GM19239 (cell line): ENCODE data around the gene FAM229B.

ENCODE experiments used
- DNase-seq: peaks from one replicate; pipeline ENCODE4 v3.0.0; 2011; ENCODE audit warnings: low spot score; ENCODE audit not compliant: insufficient read length
- FAIRE-seq: peaks from 2 replicates; lab custom pipeline; 2011; peaks lifted over from hg19 to GRCh38; lab: Jason Lieb, UNC

The FAM229B gene

DNA sequence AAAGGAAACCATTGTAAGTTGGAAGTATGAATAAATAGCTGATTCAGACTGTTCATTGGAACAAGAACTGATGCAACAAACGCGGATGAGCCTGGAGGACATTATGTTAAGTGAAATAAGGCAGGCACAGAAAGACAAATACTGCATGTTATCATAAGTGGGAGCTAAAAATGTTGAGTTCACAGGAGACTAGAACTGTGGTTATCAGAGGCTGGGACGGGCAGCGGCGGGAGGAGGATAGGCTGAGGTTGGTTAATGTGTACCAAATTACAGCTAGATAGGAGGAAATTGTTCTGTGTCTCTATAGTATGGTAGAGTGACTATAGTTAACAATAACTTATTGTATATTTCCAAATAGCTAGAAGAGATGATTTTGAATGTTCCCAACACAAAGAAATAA lies 40.8 kb downstream of the FAM229B start:
- FAIRE-seq (no peak), DNase-seq (no peak)

DNA sequence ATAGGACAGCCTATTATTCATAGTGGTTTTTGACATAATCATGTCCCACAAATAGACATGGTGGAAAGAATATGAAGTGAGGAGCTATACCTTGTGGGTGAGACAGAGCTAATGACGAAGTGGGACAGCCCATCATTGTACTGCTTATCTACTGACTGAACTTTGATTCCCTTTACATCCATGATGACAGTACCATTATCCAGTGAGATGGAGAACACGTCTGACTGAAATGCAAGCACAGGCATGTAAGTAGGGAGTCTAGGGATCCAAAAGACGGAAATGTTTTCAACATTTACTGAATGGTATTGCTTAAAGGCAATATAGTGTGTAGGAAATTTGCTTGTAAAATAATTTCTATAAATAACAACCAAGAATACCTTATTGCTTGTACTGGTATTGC lies 43.5 kb downstream of the FAM229B start:
- FAIRE-seq, result no peak
- DNase-seq, result no peak

DNA sequence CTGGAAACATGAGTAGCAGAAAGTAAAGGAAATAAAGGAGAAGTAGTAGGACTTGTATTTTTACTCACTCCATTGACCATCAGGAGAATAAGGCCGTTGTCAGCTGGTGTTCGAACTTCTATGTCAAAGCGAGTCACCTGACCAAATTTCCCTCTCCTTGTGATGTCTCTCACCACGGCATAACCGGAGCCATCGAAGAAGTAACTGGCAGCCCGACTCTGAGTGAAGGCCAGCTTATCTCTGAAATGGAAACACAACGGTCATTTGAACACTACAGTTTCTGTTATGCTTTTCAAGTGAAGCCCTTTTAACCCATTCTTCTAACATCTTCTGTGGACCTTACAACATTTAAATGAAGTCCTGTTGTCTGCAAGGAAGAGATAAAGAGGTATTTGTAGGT lies 51.7 kb downstream of the FAM229B start:
- DNase-seq, result no peak
- FAIRE-seq, result no peak

DNA sequence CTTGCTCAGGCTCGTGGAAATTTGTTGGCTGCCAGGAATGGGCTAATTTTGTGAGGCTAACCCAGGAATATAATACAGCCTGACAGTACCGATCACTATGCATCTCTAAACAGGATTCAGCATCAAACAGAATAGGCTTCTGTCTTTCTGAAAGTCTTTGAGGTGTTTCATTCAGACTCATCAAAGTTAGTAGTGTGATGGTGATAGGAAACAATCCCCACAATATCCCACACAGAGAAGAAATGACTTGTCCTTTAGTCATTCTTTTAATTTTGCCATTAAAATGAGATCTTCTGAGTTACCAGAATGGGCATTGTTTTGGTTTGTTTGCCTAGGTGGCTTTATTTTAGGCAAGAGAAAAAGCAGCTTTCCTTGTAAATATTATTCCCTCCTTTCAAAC lies 54.3 kb downstream of the FAM229B start:
- FAIRE-seq, result no peak
- no peak for DNase-seq

DNA sequence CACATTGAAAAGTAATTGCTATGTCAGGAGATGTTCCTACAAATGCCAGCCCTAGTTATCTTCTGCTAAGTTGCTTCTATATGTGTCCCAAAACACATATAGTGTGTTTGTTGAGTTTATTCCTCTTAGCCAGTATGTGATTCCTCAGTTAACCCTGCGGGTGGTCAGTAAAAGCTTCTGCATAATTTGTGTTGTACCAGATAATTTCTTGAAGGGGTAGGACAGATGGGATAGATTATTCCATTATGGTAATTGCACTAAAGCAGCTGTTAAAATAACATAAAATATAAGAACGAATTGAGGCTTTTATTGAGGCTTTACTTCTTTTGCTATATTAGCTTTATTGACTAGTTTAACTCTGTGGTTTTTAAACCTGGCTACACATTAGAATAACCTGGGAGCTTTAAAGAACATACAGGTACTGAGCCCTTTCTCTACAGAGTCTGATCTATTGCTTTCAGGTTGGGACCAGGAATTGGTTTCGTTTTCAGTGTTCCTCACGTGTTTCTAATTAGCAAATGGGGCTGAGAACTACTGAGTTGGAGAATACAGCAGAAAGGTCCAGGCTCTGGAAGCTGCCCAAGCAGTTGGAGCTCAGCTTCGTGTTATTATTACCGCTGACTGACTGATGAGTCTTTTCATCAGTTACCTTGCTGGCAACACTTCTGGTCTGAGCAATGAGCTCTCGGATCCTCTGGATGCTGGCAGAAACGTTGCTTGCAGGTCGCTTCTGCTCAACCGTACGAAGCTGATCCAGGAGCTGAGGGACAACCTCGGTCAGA lies 56.9 kb downstream of the FAM229B start:
- no peak for FAIRE-seq
- no peak for DNase-seq

DNA sequence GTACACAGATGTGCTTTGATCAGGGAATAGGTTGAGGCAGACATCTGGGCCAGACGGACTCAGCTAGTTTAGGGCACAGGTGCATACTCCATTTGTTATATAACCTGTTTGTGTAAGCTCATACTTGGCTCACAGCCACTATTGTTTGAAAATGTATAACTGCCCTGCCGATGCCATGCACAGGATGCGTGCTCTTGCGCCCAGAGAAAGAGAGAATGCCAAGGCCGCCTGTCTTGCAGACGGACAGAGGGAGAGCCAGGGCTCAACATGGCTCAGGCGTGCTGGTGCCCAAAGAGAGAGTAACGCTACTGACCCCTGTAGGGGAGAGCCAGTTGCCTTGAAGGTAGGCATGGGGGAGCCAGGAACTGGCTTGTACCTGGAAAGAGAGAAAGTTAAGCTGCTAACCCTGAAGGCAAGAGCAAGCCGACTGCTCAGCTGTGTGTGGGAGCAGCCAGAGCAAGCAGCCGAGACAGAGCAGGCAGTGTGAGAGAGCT lies 57.7 kb downstream of the FAM229B start:
- DNase-seq (no peak), FAIRE-seq (no peak)

DNA sequence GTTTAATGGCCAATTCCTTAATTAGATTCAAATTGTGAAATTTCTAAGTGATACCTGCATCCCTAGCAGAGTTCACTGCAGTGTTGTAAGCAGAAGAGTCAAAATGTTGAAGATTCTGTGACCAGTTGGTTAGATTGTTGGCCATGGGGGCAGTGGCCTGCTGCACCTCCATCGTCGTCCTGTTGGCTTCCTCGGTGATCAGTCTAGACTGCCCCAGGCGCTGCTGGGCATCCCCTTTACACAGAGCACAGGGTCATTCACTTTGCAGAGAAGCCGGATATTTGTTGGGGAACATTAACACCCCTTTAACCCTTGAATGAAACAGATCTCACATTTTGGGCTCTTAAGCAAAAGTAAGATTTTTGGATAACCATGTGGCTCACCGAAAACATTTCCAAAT lies 60.7 kb downstream of the FAM229B start:
- DNase-seq (no peak), FAIRE-seq (no peak)

DNA sequence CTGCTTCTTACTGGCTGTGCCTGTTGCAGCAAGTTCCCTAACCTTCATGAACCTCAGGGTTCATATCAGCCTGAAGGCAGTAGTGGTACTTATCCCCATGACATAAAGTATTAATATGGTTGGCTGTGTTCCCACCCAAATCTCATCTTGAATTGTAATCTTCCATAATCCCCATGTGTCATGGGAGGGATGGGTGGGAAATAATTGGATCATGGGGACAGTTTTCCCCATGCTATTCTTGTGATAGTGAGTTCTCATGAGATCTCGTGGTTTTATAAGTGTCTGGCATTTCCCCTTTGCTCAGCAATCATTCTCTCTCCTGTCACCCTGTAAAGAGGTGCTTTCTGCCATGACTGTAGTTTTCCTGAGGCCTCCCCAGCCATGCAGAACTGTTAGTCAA lies 61.8 kb downstream of the FAM229B start:
- DNase-seq, result no peak
- FAIRE-seq, result no peak

DNA sequence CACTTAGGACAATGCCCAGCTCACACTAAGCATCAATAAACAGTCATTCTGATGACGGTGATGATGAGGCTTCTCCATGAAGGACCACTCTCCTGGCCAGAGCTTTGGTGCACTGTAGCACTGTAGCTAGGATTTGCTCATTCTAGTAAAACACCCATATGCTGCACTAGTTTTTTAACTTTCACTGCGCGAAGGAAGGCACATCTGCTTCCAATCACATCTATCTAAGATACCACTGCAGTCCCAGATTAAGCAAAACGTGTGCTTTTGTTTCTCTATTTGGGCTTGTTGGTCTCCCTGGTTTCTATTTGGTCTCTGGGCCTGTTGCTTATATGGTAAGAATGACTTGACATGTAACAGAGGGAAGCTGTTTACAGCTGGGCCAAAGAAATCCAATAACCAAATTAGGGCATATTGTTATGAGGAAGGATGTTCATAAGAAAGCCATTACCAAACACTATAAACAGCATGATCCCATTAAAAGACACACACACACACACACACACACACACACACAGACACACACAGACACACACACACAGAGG lies 62.4 kb downstream of the FAM229B start:
- FAIRE-seq (no peak), DNase-seq (no peak)

DNA sequence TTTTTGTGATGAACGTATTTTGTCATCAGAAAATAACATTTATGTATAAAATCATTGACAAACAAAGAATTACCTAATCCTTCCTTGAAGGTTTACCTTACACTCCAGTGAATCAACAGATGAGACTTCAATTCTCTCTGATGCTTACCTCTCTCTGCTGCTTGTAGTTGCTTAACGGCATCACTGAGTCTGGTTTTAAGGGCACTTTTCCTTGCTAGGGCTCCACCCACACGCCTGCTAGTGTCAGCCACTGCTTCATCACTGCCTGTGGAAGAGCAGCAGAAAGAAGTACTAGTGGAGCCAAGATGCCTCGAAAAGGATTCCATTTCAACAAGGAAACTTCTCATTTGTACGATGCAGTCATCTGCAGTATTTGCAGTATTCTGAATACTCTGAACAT lies 63.0 kb downstream of the FAM229B start:
- DNase-seq (no peak), FAIRE-seq (no peak)
